ENCODE measurements around the gene PGM1.

Gene PGM1

DNA sequence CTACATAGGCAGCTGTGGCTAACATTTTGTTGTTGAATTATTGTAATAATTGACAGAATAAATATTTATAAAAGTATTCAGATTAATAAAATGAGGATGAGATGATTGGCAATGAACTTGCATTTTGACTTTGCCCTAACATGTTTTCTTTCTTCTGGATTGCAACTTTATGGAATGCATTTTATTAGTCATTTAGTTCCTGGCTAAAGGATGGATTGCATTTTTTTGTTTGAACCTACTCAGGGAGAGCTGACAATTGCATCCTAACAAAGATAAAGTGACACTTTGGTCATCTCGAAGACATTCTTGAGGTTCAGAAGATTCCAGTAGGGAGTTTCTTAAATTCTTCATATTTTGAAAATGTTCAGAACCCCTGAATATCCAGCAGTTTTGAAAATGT, 37.5 kb downstream of the PGM1 start:
- Histone ChIP-seq H3K27me3 (ENCODE audit: control insufficient read depth, insufficient read depth, low read length) (no peaks in the 10 kb centered on the region), H3K36me3 (ENCODE audit: control insufficient read depth, insufficient read depth, low read length) (peaks cover 56% of the 10 kb centered on the region), H3K9me3 (ENCODE audit: control insufficient read depth, insufficient read depth, low read depth, low read length) (no peaks in the 10 kb centered on the region), H3K27ac (ENCODE audit: low read depth, low read length) (no peak overlapping the region), H3K4me1 (ENCODE audit: control insufficient read depth, insufficient read depth, low read length) (0 out of 2 replicates have a peak, but pooled peaks cover 5% of the 10 kb centered on the region), H3K9ac (ENCODE audit: low read length) (no peak overlapping the region), H3K4me3 (ENCODE audit: low read depth, low read length) (no peak overlapping the region)

- Histone ChIP-seq H3K9me3 (ENCODE audit: control insufficient read depth, insufficient read depth, low read depth, low read length) (no peaks in the 10 kb centered on the region), H3K27me3 (ENCODE audit: control insufficient read depth, insufficient read depth, low read length) (no peaks in the 10 kb centered on the region), H3K4me1 (ENCODE audit: control insufficient read depth, insufficient read depth, low read length) (no peaks in the 10 kb centered on the region), H3K36me3 (ENCODE audit: control insufficient read depth, insufficient read depth, low read length) (peaks cover 70% of the 10 kb centered on the region), H3K4me3 (ENCODE audit: low read depth, low read length) (no peak overlapping the region), H3K27ac (ENCODE audit: low read depth, low read length) (no peak overlapping the region), H3K9ac (ENCODE audit: low read length) (no peak overlapping the region)
Measured at GRCh38 chr1:63632110-63632509, 38.9 kb downstream of the PGM1 start.

DNA sequence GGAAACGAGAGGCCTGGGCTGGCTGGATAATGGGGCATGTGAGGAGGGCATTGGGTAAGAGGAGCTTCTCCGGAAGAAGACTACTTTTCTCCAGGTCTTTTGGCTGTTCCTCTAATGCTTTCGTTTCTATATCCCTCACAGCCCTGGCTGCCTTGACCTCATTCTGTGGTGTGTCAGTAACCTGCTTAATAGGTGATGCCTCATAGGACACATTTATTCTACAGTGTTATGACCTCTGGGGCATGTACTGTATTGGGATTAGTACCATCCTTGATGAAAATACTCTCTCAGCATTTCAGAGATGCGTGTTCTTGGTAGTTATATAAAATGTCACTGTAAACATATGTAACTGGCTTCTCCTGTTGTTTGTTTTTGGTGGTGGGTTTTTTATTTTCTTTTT, 40.1 kb downstream of the PGM1 start:
- Histone ChIP-seq H3K36me3 (ENCODE audit: control insufficient read depth, insufficient read depth, low read length) (peaks cover 81% of the 10 kb centered on the region), H3K4me1 (ENCODE audit: control insufficient read depth, insufficient read depth, low read length) (no peaks in the 10 kb centered on the region), H3K27me3 (ENCODE audit: control insufficient read depth, insufficient read depth, low read length) (no peaks in the 10 kb centered on the region), H3K9ac (ENCODE audit: low read length) (no peak overlapping the region), H3K4me3 (ENCODE audit: low read depth, low read length) (no peak overlapping the region), H3K9me3 (ENCODE audit: control insufficient read depth, insufficient read depth, low read depth, low read length) (no peaks in the 10 kb centered on the region), H3K27ac (ENCODE audit: low read depth, low read length) (no peak overlapping the region)

GRCh38 chr1:63634471-63634870, 41.3 kb downstream of the PGM1 start:
- Histone ChIP-seq H3K9me3 (ENCODE audit: control insufficient read depth, insufficient read depth, low read depth, low read length) (no peaks in the 10 kb centered on the region), H3K27me3 (ENCODE audit: control insufficient read depth, insufficient read depth, low read length) (no peaks in the 10 kb centered on the region), H3K27ac (ENCODE audit: low read depth, low read length) (no peak overlapping the region), H3K4me3 (ENCODE audit: low read depth, low read length) (no peak overlapping the region), H3K4me1 (ENCODE audit: control insufficient read depth, insufficient read depth, low read length) (no peaks in the 10 kb centered on the region), H3K36me3 (ENCODE audit: control insufficient read depth, insufficient read depth, low read length) (peaks cover 88% of the 10 kb centered on the region), H3K9ac (ENCODE audit: low read length) (no peak overlapping the region)

DNA sequence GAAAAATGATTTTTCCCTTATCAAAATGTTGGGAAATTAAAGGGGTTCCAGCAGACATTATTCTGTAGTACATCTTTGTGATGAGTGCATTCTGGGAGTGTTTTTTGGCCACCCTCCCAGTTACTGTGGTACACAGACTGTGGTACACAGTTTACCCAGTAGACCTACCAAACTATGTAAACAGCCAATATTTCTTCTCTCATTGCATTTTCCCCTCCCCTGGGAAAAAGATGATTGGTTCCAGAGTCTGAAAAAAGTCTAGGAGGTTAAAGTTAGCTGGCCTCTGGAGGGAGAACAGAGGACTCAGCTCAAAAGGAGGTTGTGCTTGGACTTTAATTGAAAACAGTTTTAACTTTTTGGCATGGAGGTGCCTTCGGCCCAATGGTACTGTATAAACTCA, 42.5 kb downstream of the PGM1 start:
- H3K9ac ChIP-seq (ENCODE audit: low read length) = no peak overlapping the region
- no peaks in the 10 kb centered on the region for H3K27me3 ChIP-seq (ENCODE audit: control insufficient read depth, insufficient read depth, low read length)
- no peaks in the 10 kb centered on the region for H3K9me3 ChIP-seq (ENCODE audit: control insufficient read depth, insufficient read depth, low read depth, low read length)
- no peak overlapping the region for H3K4me3 ChIP-seq (ENCODE audit: low read depth, low read length)
- H3K36me3 ChIP-seq (ENCODE audit: control insufficient read depth, insufficient read depth, low read length) = peaks cover 87% of the 10 kb centered on the region
- no peaks in the 10 kb centered on the region for H3K4me1 ChIP-seq (ENCODE audit: control insufficient read depth, insufficient read depth, low read length)
- no peak overlapping the region for H3K27ac ChIP-seq (ENCODE audit: low read depth, low read length)

DNA sequence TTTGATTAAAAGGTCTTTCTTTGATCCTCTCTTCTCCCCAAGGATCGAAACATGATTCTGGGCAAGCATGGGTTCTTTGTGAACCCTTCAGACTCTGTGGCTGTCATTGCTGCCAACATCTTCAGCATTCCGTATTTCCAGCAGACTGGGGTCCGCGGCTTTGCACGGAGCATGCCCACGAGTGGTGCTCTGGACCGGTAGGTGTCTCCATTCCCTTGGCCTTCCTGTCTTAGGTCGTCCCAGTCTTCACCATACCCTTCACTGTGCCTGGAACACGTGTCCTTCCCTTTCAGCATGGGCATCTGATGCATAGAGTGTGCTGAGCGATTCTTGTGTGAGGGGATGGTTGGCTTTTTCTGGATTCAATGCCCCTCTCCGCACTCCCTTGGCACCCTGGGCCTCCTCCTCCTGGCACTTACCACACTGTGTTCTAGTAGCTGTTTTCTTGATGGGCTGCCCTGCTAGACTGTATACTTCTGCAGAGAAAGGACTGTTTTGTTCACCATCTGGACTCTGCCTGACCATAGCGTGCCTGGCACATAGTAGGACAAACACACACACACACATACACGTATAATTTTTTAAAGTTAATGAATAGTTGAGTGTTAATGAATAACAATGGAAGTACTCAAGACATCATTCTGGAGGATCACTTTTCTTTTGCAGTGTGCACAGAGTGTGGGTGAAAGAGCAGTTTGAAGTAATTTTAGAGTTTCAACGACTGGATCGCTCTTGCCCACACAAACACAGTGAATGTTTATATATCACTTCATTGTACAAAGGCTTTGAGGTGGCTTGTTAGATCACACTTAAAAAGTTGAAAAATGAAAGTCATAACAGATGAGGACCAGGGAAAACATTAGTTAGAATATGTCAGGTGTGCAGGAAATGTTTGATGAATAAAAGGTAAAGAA, 43.2 kb downstream of the PGM1 start:
- H3K9ac ChIP-seq (ENCODE audit: low read length) = no peak overlapping the region
- H3K36me3 ChIP-seq (ENCODE audit: control insufficient read depth, insufficient read depth, low read length) = peaks cover 87% of the 10 kb centered on the region
- no peaks in the 10 kb centered on the region for H3K9me3 ChIP-seq (ENCODE audit: control insufficient read depth, insufficient read depth, low read depth, low read length)
- no peaks in the 10 kb centered on the region for H3K27me3 ChIP-seq (ENCODE audit: control insufficient read depth, insufficient read depth, low read length)
- no peak overlapping the region for H3K27ac ChIP-seq (ENCODE audit: low read depth, low read length)
- no peak overlapping the region for H3K4me3 ChIP-seq (ENCODE audit: low read depth, low read length)
- no peaks in the 10 kb centered on the region for H3K4me1 ChIP-seq (ENCODE audit: control insufficient read depth, insufficient read depth, low read length)

DNA sequence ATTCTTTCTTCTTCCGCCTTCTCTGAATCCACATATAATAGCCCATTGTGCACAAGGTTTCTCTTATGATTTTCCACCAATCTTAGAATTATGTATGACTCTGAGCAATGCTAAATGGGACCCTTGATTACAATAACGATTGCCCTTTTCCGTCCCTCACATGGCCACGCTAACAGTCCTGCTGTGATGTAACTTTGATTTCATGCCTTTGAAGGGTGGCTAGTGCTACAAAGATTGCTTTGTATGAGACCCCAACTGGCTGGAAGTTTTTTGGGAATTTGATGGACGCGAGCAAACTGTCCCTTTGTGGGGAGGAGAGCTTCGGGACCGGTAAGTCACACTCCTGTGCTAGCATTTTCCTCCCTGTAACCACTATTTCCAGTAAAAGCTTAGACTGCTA, 45.3 kb downstream of the PGM1 start:
- Histone ChIP-seq H3K9ac (ENCODE audit: low read length) (no peak overlapping the region), H3K9me3 (ENCODE audit: control insufficient read depth, insufficient read depth, low read depth, low read length) (no peaks in the 10 kb centered on the region), H3K36me3 (ENCODE audit: control insufficient read depth, insufficient read depth, low read length) (peaks cover 90% of the 10 kb centered on the region), H3K4me3 (ENCODE audit: low read depth, low read length) (no peak overlapping the region), H3K4me1 (ENCODE audit: control insufficient read depth, insufficient read depth, low read length) (no peaks in the 10 kb centered on the region), H3K27ac (ENCODE audit: low read depth, low read length) (no peak overlapping the region), H3K27me3 (ENCODE audit: control insufficient read depth, insufficient read depth, low read length) (no peaks in the 10 kb centered on the region)

GRCh38 chr1:63638875-63639274, 45.7 kb downstream of the PGM1 start:
- Histone ChIP-seq H3K4me3 (ENCODE audit: low read depth, low read length) (no peak overlapping the region), H3K4me1 (ENCODE audit: control insufficient read depth, insufficient read depth, low read length) (no peaks in the 10 kb centered on the region), H3K9me3 (ENCODE audit: control insufficient read depth, insufficient read depth, low read depth, low read length) (no peaks in the 10 kb centered on the region), H3K9ac (ENCODE audit: low read length) (no peak overlapping the region), H3K27ac (ENCODE audit: low read depth, low read length) (no peak overlapping the region), H3K36me3 (ENCODE audit: control insufficient read depth, insufficient read depth, low read length) (peaks cover 94% of the 10 kb centered on the region), H3K27me3 (ENCODE audit: control insufficient read depth, insufficient read depth, low read length) (no peaks in the 10 kb centered on the region)

DNA sequence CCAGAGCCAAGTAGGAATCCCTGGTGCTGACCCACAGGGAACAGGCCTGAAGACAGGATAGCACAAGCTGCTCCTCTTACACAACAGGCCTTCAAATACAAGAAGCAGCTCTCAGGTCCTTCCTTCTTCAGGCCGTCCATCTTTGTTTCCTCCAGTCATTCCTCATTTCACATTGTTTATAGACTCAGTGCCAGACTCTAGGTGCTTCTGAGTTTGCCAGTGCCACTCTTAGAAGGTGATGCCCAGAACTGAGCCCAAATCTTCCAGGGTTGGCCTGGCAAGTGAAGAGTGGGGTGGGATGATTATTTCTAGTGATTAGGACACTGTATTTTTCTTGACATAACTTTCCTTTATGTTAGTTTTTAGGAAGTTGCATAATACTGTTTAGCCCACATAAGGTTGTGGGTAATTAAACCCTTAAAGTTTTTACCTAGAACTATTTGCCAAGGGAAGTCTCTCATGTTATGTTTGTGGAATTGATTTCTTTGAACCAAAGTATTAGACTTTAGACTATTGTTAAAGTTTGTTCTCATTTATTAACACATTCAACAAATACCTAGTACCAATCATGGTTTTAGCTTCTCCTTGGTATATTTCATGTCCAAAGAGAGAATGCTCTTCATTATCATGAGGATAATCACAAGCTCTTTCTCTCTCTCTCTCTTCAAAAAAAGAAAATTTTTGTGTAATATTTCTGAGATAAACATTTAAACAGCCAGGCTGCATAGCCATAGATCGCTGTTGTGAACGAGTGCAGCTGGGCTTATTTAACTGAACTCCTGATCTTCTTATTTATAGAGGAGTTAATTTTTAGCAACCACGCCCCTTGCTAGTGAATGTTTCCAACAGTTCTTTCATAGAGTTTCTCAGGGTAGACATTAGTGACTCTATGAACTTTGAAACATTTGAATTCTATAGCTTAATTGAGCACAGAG, 47.7 kb downstream of the PGM1 start:
- peaks cover 81% of the 10 kb centered on the region for H3K36me3 ChIP-seq (ENCODE audit: control insufficient read depth, insufficient read depth, low read length)

DNA sequence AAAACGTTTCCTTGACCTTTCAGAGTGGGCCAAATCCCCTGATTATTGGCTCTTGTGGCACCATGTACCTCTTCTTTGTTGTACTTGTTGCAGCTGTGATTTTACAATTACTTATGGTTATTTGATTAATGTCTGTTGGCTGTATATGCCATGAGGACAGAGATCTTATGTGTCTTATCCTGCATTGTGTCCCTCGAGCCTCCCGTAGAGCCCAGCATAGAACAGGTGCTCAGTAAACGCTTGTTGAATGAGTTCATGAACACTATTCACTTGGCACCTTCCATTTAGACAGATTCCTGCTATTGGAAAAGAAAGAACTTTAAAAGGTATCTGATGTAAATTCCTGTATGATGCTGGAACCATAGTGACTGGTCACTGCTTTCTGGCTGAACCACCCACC, 48.4 kb downstream of the PGM1 start:
- no peaks in the 10 kb centered on the region for H3K27me3 ChIP-seq (ENCODE audit: control insufficient read depth, insufficient read depth, low read length)
- H3K4me1 ChIP-seq (ENCODE audit: control insufficient read depth, insufficient read depth, low read length) = no peaks in the 10 kb centered on the region
- peaks cover 74% of the 10 kb centered on the region for H3K36me3 ChIP-seq (ENCODE audit: control insufficient read depth, insufficient read depth, low read length)
- no peaks in the 10 kb centered on the region for H3K9me3 ChIP-seq (ENCODE audit: control insufficient read depth, insufficient read depth, low read depth, low read length)
- no peak overlapping the region for H3K27ac ChIP-seq (ENCODE audit: low read depth, low read length)
- H3K4me3 ChIP-seq (ENCODE audit: low read depth, low read length) = no peak overlapping the region
- no peak overlapping the region for H3K9ac ChIP-seq (ENCODE audit: low read length)

More for the DNA sequence above, 47.7 kb downstream of the PGM1 start:
- no peak overlapping the region for H3K27ac ChIP-seq (ENCODE audit: low read depth, low read length)
- H3K4me1 ChIP-seq (ENCODE audit: control insufficient read depth, insufficient read depth, low read length) = no peaks in the 10 kb centered on the region
- H3K9ac ChIP-seq (ENCODE audit: low read length) = no peak overlapping the region
- H3K9me3 ChIP-seq (ENCODE audit: control insufficient read depth, insufficient read depth, low read depth, low read length) = no peaks in the 10 kb centered on the region
- H3K4me3 ChIP-seq (ENCODE audit: low read depth, low read length) = no peak overlapping the region
- no peaks in the 10 kb centered on the region for H3K27me3 ChIP-seq (ENCODE audit: control insufficient read depth, insufficient read depth, low read length)

DNA sequence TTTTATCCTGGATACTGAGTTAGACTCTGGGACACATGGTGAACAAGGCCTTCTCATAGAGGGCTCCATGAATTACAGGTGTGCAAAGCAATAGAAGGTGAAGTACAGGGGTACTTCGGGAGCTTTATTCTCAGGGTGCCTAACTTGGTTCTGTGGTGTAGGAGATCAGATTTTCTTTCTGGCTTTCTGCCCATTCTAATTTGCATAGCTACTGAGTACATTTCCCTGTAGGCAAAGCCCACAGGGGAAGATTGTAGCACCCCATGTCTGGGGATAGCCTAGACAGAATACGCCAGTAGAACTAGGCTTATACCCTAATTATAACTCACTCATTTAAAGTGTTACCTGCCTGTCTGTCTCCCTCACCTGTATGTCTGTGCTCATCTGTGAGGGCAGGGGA, 49.7 kb downstream of the PGM1 start:
- Histone ChIP-seq H3K36me3 (ENCODE audit: control insufficient read depth, insufficient read depth, low read length) (peaks cover 66% of the 10 kb centered on the region), H3K4me1 (ENCODE audit: control insufficient read depth, insufficient read depth, low read length) (no peaks in the 10 kb centered on the region), H3K27ac (ENCODE audit: low read depth, low read length) (no peak overlapping the region), H3K9ac (ENCODE audit: low read length) (no peak overlapping the region), H3K27me3 (ENCODE audit: control insufficient read depth, insufficient read depth, low read length) (no peaks in the 10 kb centered on the region), H3K9me3 (ENCODE audit: control insufficient read depth, insufficient read depth, low read depth, low read length) (no peaks in the 10 kb centered on the region), H3K4me3 (ENCODE audit: low read depth, low read length) (no peak overlapping the region)

Measured in HUES6 (cell line).